ENCODE results near the gene CACNA1A.
A peak's percentile ranks its signal among the peaks of the same experiment; 100 is the strongest.
"Not testable (repeated sequence)": the region's sequence is repeated elsewhere in the genome, so short reads cannot be mapped to it uniquely, and the experiment has no call there.

CACNA1A gene

GRCh38 chr19:13226983-13227382 lies 279.3 kb downstream of the CACNA1A start:
- no peak for DNase-seq

GRCh38 chr19:13225973-13226865 lies 280.1 kb downstream of the CACNA1A start:
- no peak for DNase-seq

GRCh38 chr19:13225085-13225484 lies 281.2 kb downstream of the CACNA1A start:
- no peak for DNase-seq

GRCh38 chr19:13220847-13221246 lies 285.4 kb downstream of the CACNA1A start:
- DNase-seq = no peak

- no peak for DNase-seq
Observed at GRCh38 chr19:13215572-13216380, 290.5 kb downstream of the CACNA1A start.

GRCh38 chr19:13214036-13214730 lies 292.1 kb downstream of the CACNA1A start:
- no peak for DNase-seq

GRCh38 chr19:13212759-13213330 lies 293.4 kb downstream of the CACNA1A start:
- DNase-seq = peak; percentile 52

- no peak for DNase-seq
Observed at GRCh38 chr19:13211426-13212308, 294.6 kb downstream of the CACNA1A start.

- DNase-seq = no peak
Observed at GRCh38 chr19:13210941-13211340, 295.3 kb downstream of the CACNA1A start.

- no peak for DNase-seq
Observed at GRCh38 chr19:13210339-13210775, 295.9 kb downstream of the CACNA1A start.

GRCh38 chr19:13209484-13210338 lies 296.6 kb downstream of the CACNA1A start:
- DNase-seq = no peak

- no peak for DNase-seq
Observed at GRCh38 chr19:13208672-13209483, 297.4 kb downstream of the CACNA1A start.

- DNase-seq = peak; percentile 92
Observed at GRCh38 chr19:13207846-13208671, 298.2 kb downstream of the CACNA1A start.

GRCh38 chr19:13207237-13207845 lies 298.9 kb downstream of the CACNA1A start:
- peak; percentile 15 for DNase-seq

GRCh38 chr19:13206587-13206986 lies 299.7 kb downstream of the CACNA1A start:
- no peak for DNase-seq

- not testable (repeated sequence) for DNase-seq
Observed at GRCh38 chr19:13202112-13202511, 304.2 kb downstream of the CACNA1A start.

GRCh38 chr19:13198634-13199033 lies 307.6 kb downstream of the CACNA1A start:
- no peak for DNase-seq

GRCh38 chr19:13195678-13196077 lies 310.6 kb downstream of the CACNA1A start:
- no peak for DNase-seq
